Sigmoid colon (tissue), 4 donors: ENCODE results near the gene SLC7A7.

Experiments
- POLR2A ChIP-seq, 2 donors: fragments of 450-650 bp; IDR thresholded peaks; one replicate each; pipeline ENCODE4 v1.6.1; 2016; ENCODE audit warnings: antibody characterized with exemption in 2 of 2, mild to moderate bottlenecking in 2 of 2, moderate library complexity in 2 of 2
- POLR2AphosphoS5 ChIP-seq, 4 donors: sonication (generic); formaldehyde crosslinking; IDR thresholded peaks; one replicate each; pipeline ENCODE4 v1.6.1; 2017; ENCODE audit warnings: antibody characterized with exemption in 4 of 4
- TF ChIP-seq, protein P1 (sequence below), 4 experiments: fragments of 450-650 bp in 3 of 4; fragments of 200-600 bp in 1 of 4; IDR thresholded peaks; one replicate each; pipeline ENCODE4 v1.5.1; 2016 to 2019; ENCODE audit warnings: antibody characterized with exemption in 4 of 4, mild to moderate bottlenecking in 3 of 4, moderate library complexity in 2 of 4

DNA sequence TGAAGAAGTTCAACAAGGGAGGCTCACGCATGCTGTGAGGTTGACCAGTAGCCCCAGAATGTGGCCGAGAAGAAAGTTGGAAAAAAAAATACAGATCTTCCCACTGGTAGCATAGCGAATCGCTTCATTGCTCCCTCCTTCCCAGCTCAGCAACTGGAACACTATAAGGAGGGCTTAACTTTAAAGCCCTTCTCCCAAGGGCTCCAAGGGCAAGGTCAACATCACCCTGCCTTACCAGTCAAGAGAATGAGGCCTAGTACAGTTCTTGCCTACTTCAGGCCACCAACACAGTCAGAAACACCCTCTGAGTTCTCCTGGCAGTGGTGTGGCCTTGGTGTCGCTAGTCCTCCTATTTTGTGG, 34.3 kb downstream of the SLC7A7 start:
- TF ChIP-seq POLR2A (IDR thresholded peaks at IDR 0.05) (no peak), POLR2AphosphoS5 (IDR thresholded peaks at IDR 0.05) (no peak)
- TF ChIP-seq, protein P1, sequence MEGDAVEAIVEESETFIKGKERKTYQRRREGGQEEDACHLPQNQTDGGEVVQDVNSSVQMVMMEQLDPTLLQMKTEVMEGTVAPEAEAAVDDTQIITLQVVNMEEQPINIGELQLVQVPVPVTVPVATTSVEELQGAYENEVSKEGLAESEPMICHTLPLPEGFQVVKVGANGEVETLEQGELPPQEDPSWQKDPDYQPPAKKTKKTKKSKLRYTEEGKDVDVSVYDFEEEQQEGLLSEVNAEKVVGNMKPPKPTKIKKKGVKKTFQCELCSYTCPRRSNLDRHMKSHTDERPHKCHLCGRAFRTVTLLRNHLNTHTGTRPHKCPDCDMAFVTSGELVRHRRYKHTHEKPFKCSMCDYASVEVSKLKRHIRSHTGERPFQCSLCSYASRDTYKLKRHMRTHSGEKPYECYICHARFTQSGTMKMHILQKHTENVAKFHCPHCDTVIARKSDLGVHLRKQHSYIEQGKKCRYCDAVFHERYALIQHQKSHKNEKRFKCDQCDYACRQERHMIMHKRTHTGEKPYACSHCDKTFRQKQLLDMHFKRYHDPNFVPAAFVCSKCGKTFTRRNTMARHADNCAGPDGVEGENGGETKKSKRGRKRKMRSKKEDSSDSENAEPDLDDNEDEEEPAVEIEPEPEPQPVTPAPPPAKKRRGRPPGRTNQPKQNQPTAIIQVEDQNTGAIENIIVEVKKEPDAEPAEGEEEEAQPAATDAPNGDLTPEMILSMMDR (IDR thresholded peaks at IDR 0.05) = no peak
